SU-DHL-6 (cell line): Measurements from ENCODE around the gene MBNL1.

Experiments
- CTCF ChIP-seq: fragments of 200-600 bp; sonication (generic); IDR thresholded peaks from one replicate; pipeline ENCODE4 v1.5.1; 2017; ENCODE audit warnings: antibody characterized with exemption, mild to moderate bottlenecking, low read length, moderate library complexity; ENCODE audit not compliant: insufficient read depth, poor library complexity, severe bottlenecking
- EZH2phosphoT487 ChIP-seq: fragments of 200-600 bp; sonication (generic), shearing (Covaris generic); conservative IDR thresholded peaks from 2 replicates; pipeline ENCODE4 v1.6.1; 2018; ENCODE audit warnings: mild to moderate bottlenecking, antibody characterized with exemption, low read length, moderate library complexity, mixed read lengths

- TF ChIP-seq CTCF (no peak), EZH2phosphoT487 (no peak)
Measured at GRCh38 chr3:152362086-152362485, 93.4 kb downstream of the MBNL1 start.
